NCI-H1105 (cell line): Measurements from ENCODE around the gene TSPAN1.
"Not testable (repeated sequence)": the region's sequence is repeated elsewhere in the genome, so short reads cannot be mapped to it uniquely, and the experiment has no call there.

Experiments
- DNase-seq: peaks from one replicate; lab custom pipeline; 2025; lab: John Stamatoyannopoulos, UW

Gene TSPAN1

GRCh38 chr1:46219551-46220520, 44.9 kb downstream of the TSPAN1 start:
- peak; percentile 11 for DNase-seq

- DNase-seq, result no peak
These were observed 45.9 kb downstream of the TSPAN1 start for GRCh38 chr1:46220808-46221207.

- no peak for DNase-seq
These were observed 46.9 kb downstream of the TSPAN1 start for GRCh38 chr1:46221749-46222148.

GRCh38 chr1:46223055-46223454, 48.2 kb downstream of the TSPAN1 start:
- not testable (repeated sequence) for DNase-seq

- peak; percentile 58 for DNase-seq
These were observed 48.6 kb downstream of the TSPAN1 start for GRCh38 chr1:46223472-46223943.

GRCh38 chr1:46224966-46225365, 50.1 kb downstream of the TSPAN1 start:
- DNase-seq, result no peak

- not testable (repeated sequence) for DNase-seq
These were observed 56.3 kb downstream of the TSPAN1 start for GRCh38 chr1:46231231-46231630.
